ENCODE measurements around the gene TPO.

The TPO gene

GRCh38 chr2:1503471-1504310 is 90.4 kb downstream of the TPO start:
- Histone ChIP-seq H3K36me3 (ENCODE audit: low read depth) (no peaks in the 10 kb centered on the region), H3K27ac (ENCODE audit: poor library complexity, severe bottlenecking) (no peak overlapping the region), H3K4me1 (ENCODE audit: insufficient read depth, poor library complexity, severe bottlenecking) (no peaks in the 10 kb centered on the region), H3K9me3 (ENCODE audit: severe bottlenecking) (no peaks in the 10 kb centered on the region), H3K27me3 (ENCODE audit: insufficient read depth, poor library complexity, severe bottlenecking) (no peaks in the 10 kb centered on the region), H3K4me3 (ENCODE audit: severe bottlenecking) (no peak overlapping the region)
- TF ChIP-seq CTCF (IDR thresholded peaks at IDR 0.05; ENCODE audit: poor library complexity, severe bottlenecking): no peak
- DNase-seq (ENCODE audit: low spot score) (peak; percentile 42), ATAC-seq (ENCODE audit: low read depth) (no peak)

GRCh38 chr2:1504311-1504750 is 91.1 kb downstream of the TPO start:
- Histone ChIP-seq H3K9me3 (ENCODE audit: severe bottlenecking) (no peaks in the 10 kb centered on the region), H3K4me1 (ENCODE audit: insufficient read depth, poor library complexity, severe bottlenecking) (no peaks in the 10 kb centered on the region), H3K36me3 (ENCODE audit: low read depth) (no peaks in the 10 kb centered on the region), H3K27ac (ENCODE audit: poor library complexity, severe bottlenecking) (no peak overlapping the region), H3K4me3 (ENCODE audit: severe bottlenecking) (no peak overlapping the region), H3K27me3 (ENCODE audit: insufficient read depth, poor library complexity, severe bottlenecking) (no peaks in the 10 kb centered on the region)
- DNase-seq (ENCODE audit: low spot score) (peak; percentile 42), ATAC-seq (ENCODE audit: low read depth) (no peak)
- TF ChIP-seq CTCF (IDR thresholded peaks at IDR 0.05; ENCODE audit: poor library complexity, severe bottlenecking): no peak

DNA sequence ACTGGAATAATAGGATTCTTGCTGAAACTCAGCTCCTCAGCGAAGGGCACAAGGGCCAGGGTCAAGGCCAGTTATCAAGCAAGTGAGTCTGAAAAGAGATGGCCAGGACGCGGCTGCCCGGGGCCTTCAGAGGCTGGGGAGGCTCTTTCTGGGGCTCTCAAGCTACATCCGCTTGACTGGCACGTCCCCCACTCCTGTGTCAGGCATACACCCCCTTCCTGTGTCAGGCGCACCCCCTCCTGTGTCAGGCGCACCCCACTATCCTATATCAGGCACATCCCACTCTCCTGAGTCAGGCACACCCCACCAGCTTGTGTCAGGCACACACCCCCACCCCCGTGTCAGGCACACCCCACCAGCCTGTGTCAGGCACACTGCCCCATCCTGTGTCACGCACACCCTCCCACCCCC is 91.8 kb downstream of the TPO start:
- no peaks in the 10 kb centered on the region for H3K27me3 ChIP-seq (ENCODE audit: insufficient read depth, poor library complexity, severe bottlenecking)
- ATAC-seq (ENCODE audit: low read depth): no peak
- no peak overlapping the region for H3K4me3 ChIP-seq (ENCODE audit: severe bottlenecking)
- H3K36me3 ChIP-seq (ENCODE audit: low read depth): no peaks in the 10 kb centered on the region
- DNase-seq (ENCODE audit: low spot score): peak; percentile 29
- TF ChIP-seq CTCF (IDR thresholded peaks at IDR 0.05; ENCODE audit: poor library complexity, severe bottlenecking): no peak
- H3K27ac ChIP-seq (ENCODE audit: poor library complexity, severe bottlenecking): no peak overlapping the region
- H3K9me3 ChIP-seq (ENCODE audit: severe bottlenecking): no peaks in the 10 kb centered on the region
- H3K4me1 ChIP-seq (ENCODE audit: insufficient read depth, poor library complexity, severe bottlenecking): no peaks in the 10 kb centered on the region

DNA sequence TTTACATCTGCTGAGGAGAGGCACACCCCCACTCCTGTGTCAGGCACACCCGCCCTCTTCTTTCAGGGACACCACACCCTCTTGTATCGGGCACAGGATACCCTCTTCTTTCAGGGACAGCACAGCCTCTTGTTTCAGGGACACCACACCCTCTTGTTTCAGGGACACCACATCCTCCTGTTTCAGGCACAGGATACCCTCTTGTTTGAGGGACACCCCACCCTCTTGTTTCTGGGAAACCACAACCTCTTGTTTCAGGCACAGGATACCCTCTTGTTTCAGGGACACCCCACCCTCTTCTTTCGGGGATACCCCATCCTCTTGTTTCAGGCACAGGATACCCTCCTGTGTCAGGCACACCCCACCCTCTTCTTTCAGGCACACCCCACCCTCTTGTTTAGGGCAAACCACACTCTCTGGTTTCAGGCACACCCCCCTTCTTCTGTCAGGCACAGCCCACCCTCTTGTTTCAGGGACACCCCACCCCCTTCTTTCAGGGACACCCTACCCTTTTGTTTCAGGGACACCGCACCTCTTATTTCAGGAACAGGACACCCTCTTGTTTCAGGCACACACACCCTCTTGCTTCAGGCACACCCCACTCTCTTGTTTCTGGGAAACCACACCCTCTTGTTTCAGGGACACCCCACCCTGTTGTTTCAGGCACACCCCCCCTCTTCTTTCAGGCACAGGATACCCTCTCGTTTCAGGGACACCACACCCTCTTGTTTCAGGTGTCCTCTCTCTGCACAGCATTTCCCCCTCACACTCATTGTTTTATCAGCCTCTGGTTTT is 96.2 kb downstream of the TPO start:
- peak; percentile 3 for DNase-seq (ENCODE audit: low spot score)
- no peak for TF ChIP-seq CTCF (IDR thresholded peaks at IDR 0.05; ENCODE audit: poor library complexity, severe bottlenecking)

More for the DNA sequence above, 96.2 kb downstream of the TPO start:
- H3K27ac ChIP-seq (ENCODE audit: poor library complexity, severe bottlenecking): no peak overlapping the region
- H3K27me3 ChIP-seq (ENCODE audit: insufficient read depth, poor library complexity, severe bottlenecking): no peaks in the 10 kb centered on the region
- no peak overlapping the region for H3K4me3 ChIP-seq (ENCODE audit: severe bottlenecking)
- no peak for ATAC-seq (ENCODE audit: low read depth)
- no peaks in the 10 kb centered on the region for H3K4me1 ChIP-seq (ENCODE audit: insufficient read depth, poor library complexity, severe bottlenecking)
- H3K9me3 ChIP-seq (ENCODE audit: severe bottlenecking): no peaks in the 10 kb centered on the region
- H3K36me3 ChIP-seq (ENCODE audit: low read depth): no peaks in the 10 kb centered on the region

Data from RWPE2 (cell line).